ENCODE data around the gene KRT85.

DNA sequence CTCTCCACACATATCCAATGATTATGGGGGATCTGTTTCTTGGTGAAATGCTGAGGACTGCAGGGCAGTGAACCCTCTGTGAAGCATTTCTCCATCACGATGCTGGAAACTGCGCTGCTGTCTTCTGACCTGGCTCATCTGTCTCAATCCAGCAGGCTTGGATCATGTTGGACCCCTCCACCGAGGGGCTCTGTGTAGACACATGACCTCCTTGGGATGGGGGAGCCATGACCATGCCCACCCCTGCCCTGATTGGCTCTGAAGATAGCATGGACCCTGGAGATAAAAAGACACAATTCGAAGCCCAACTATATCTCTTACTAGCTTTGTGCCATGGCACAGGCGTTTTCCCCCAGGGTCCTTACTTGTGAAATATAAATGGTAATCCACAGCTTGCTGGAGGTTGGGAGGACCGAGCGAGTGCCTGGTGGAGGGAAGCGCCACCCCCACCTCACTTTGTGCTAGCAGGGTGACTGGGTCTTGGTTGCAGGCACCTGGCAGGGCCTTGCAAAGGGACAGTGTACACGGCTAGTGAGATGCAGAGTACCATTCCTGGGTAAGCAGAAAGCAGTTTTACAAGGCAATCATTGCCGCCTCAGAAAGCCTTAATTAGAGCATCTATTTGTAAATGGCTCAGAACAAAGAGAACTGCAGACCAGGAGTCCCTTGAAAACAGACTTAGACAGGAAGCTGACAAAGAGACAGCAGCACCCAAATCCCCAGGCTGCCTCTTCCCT lies 43.7 kb downstream of the KRT85 start:
- TF ChIP-seq, protein P1, sequence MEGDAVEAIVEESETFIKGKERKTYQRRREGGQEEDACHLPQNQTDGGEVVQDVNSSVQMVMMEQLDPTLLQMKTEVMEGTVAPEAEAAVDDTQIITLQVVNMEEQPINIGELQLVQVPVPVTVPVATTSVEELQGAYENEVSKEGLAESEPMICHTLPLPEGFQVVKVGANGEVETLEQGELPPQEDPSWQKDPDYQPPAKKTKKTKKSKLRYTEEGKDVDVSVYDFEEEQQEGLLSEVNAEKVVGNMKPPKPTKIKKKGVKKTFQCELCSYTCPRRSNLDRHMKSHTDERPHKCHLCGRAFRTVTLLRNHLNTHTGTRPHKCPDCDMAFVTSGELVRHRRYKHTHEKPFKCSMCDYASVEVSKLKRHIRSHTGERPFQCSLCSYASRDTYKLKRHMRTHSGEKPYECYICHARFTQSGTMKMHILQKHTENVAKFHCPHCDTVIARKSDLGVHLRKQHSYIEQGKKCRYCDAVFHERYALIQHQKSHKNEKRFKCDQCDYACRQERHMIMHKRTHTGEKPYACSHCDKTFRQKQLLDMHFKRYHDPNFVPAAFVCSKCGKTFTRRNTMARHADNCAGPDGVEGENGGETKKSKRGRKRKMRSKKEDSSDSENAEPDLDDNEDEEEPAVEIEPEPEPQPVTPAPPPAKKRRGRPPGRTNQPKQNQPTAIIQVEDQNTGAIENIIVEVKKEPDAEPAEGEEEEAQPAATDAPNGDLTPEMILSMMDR (conservative IDR thresholded peaks at IDR 0.05; ENCODE audit: low read depth, low read length), result no peak
- TF ChIP-seq EZH2 (IDR thresholded peaks at IDR 0.05; ENCODE audit: borderline replicate concordance, low read depth, low read length, poor library complexity, severe bottlenecking), result no peak

Data from A673 (cell line).